Spleen (tissue), 7 donors: ENCODE measurements around the gene CCL17.

ENCODE experiments used
- CTCF ChIP-seq, 11 experiments: fragments of 200-600 bp in 7 of 11; fragments of 450-650 bp in 4 of 11; sonication (generic) in 4 of 11; IDR thresholded peaks in 8 of 11; conservative IDR thresholded peaks in 3 of 11; 1 replicate in 7 of 11; 2 replicates in 4 of 11; pipeline versions ENCODE4 v1.4.0 to v1.8.0; 2016 to 2021; ENCODE audit warnings: antibody characterized with exemption in 11 of 11, inconsistent platforms in 4 of 11, mild to moderate bottlenecking in 1 of 11
- POLR2A ChIP-seq, 3 donors: fragments of 450-650 bp; IDR thresholded peaks; one replicate each; pipeline ENCODE4 v1.5.1; 2017; ENCODE audit warnings: antibody characterized with exemption in 3 of 3, mild to moderate bottlenecking in 1 of 3
- donor health status: DM: no; HTN: no; CAD: no; lungs with moderate emphysema.
- donor health status: DM: no; HTN: no; CAD: no.
- donor health status: DM: no; HTN: no; CAD: no.

GRCh38 chr16:57387598-57388354 lies 16.8 kb upstream of the CCL17 start:
- TF ChIP-seq CTCF (IDR thresholded peaks at IDR 0.05 in 8 of 11, conservative IDR thresholded peaks at IDR 0.05 in 3 of 11) (no peak), POLR2A (IDR thresholded peaks at IDR 0.05) (no peak)
